KG1 (cell line): ENCODE results near the gene ARVCF.

Experiments used
- DNase-seq: peaks from one replicate; lab custom pipeline; 2025; lab: John Stamatoyannopoulos, UW

Gene ARVCF

GRCh38 chr22:19961868-19962245 lies 54.8 kb downstream of the ARVCF start:
- DNase-seq: no peak

- no peak for DNase-seq
Measured at GRCh38 chr22:19961201-19961580, 55.4 kb downstream of the ARVCF start.

- no peak for DNase-seq
Measured at GRCh38 chr22:19960491-19961200, 56.0 kb downstream of the ARVCF start.

GRCh38 chr22:19959587-19960490 lies 56.8 kb downstream of the ARVCF start:
- no peak for DNase-seq

GRCh38 chr22:19959043-19959586 lies 57.5 kb downstream of the ARVCF start:
- DNase-seq: no peak

- no peak for DNase-seq
Measured at GRCh38 chr22:19958083-19959042, 58.3 kb downstream of the ARVCF start.

GRCh38 chr22:19957445-19957844 lies 59.2 kb downstream of the ARVCF start:
- DNase-seq: no peak

GRCh38 chr22:19955241-19956128 lies 61.1 kb downstream of the ARVCF start:
- DNase-seq: no peak

GRCh38 chr22:19951346-19951745 lies 65.3 kb downstream of the ARVCF start:
- DNase-seq: no peak

- DNase-seq: no peak
Measured at GRCh38 chr22:19948057-19948760, 68.4 kb downstream of the ARVCF start.

- DNase-seq: no peak
Measured at GRCh38 chr22:19943082-19944026, 73.3 kb downstream of the ARVCF start.

GRCh38 chr22:19942157-19943081 lies 74.2 kb downstream of the ARVCF start:
- DNase-seq: peak; percentile 76

GRCh38 chr22:19941365-19942082 lies 75.1 kb downstream of the ARVCF start, which contains the start of the genes COMT and TXNRD2:
Gene COMT (plus strand): TSS chr22:19941772. CDS start chr22:19962527, 20,755 bp downstream.
Gene TXNRD2 (minus strand): TSS chr22:19941818. CDS start chr22:19941803, 15 bp downstream.
- peak; percentile 22 for DNase-seq

- DNase-seq: no peak
Measured at GRCh38 chr22:19940536-19941364, 75.9 kb downstream of the ARVCF start.

- no peak for DNase-seq
Measured at GRCh38 chr22:19937616-19938473, 78.8 kb downstream of the ARVCF start.
